Mesenchymal stem cell (in vitro differentiated cells and primary cell): ENCODE measurements around the gene VWA8.

Source experiments
- DNase-seq: peaks from one replicate; pipeline ENCODE4 v3.0.0-alpha.2; 2013
- H2AFZ ChIP-seq: one replicate; pipeline ENCODE4 v1.6.1; 2013; ENCODE audit warnings: low read depth, mild to moderate bottlenecking, control low read depth, inconsistent platforms, low read length, moderate library complexity
- H2AK5ac ChIP-seq: 2 replicates; pipeline ENCODE4 v1.6.1; 2013; ENCODE audit warnings: low read length, moderate library complexity, mild to moderate bottlenecking, inconsistent platforms; ENCODE audit not compliant: severe bottlenecking
- H2BK120ac ChIP-seq: one replicate; pipeline ENCODE4 v1.6.1; 2013; ENCODE audit warnings: low read depth, mild to moderate bottlenecking, inconsistent platforms, low read length, moderate library complexity
- H2BK12ac ChIP-seq, 2 experiments: one replicate each; pipeline ENCODE4 v1.6.1; 2013; ENCODE audit warnings: inconsistent platforms in 2 of 2, low read length in 2 of 2, mild to moderate bottlenecking in 2 of 2, moderate library complexity in 2 of 2, control low read depth in 1 of 2
- H2BK15ac ChIP-seq: one replicate; pipeline ENCODE4 v1.6.1; 2013; ENCODE audit warnings: mild to moderate bottlenecking, low read depth, inconsistent platforms; ENCODE audit not compliant: poor library complexity, severe bottlenecking
- H2BK5ac ChIP-seq: 2 replicates; pipeline ENCODE4 v1.6.1; 2013; ENCODE audit warnings: low read depth, mild to moderate bottlenecking, low read length, control low read depth, inconsistent platforms; ENCODE audit not compliant: poor library complexity, severe bottlenecking
- H3K14ac ChIP-seq, 2 experiments: one replicate each; pipeline ENCODE4 v1.6.1; 2013; ENCODE audit warnings: inconsistent platforms in 2 of 2, low read length in 2 of 2, control low read depth in 1 of 2, mild to moderate bottlenecking in 1 of 2, moderate library complexity in 1 of 2
- H3K18ac ChIP-seq, 2 experiments: one replicate each; pipeline ENCODE4 v1.6.1; 2013; ENCODE audit warnings: inconsistent platforms in 2 of 2, low read length in 2 of 2, control low read depth in 1 of 2, low read depth in 1 of 2, mild to moderate bottlenecking in 1 of 2
- H3K23ac ChIP-seq, 2 experiments: one replicate each; pipeline ENCODE4 v1.6.1; 2013; ENCODE audit warnings: inconsistent platforms in 2 of 2, low read length in 2 of 2, mild to moderate bottlenecking in 2 of 2, moderate library complexity in 2 of 2, control low read depth in 1 of 2
- H3K27ac ChIP-seq: 2 replicates; pipeline ENCODE4 v1.5.1; 2013; ENCODE audit warnings: mild to moderate bottlenecking, moderate library complexity, low read length, control low read depth, inconsistent platforms; ENCODE audit not compliant: poor library complexity, severe bottlenecking
- H3K27me3 ChIP-seq, 2 experiments: 2 replicates each; pipeline versions ENCODE4 v1.6.1 to v1.7.0; 2013; ENCODE audit warnings: low read length in 2 of 2, mild to moderate bottlenecking in 2 of 2, moderate library complexity in 2 of 2, control low read depth in 1 of 2, inconsistent platforms in 1 of 2; ENCODE audit not compliant: control insufficient read depth in 1 of 2, insufficient read depth in 1 of 2
- H3K36me3 ChIP-seq, 2 experiments: 2 replicates each; pipeline versions ENCODE4 v1.6.1 to v1.7.0; 2013; ENCODE audit warnings: low read length in 2 of 2, control low read depth in 1 of 2, inconsistent platforms in 1 of 2, low read depth in 1 of 2, mild to moderate bottlenecking in 1 of 2; ENCODE audit not compliant: insufficient read depth in 2 of 2, control insufficient read depth in 1 of 2
- H3K4ac ChIP-seq, 2 experiments: one replicate each; pipeline ENCODE4 v1.6.1; 2013; ENCODE audit warnings: inconsistent platforms in 2 of 2, low read length in 2 of 2, mild to moderate bottlenecking in 2 of 2, moderate library complexity in 2 of 2, control low read depth in 1 of 2, low read depth in 1 of 2
- H3K4me1 ChIP-seq: 2 replicates; pipeline ENCODE4 v1.6.1; 2013; ENCODE audit warnings: low read depth, low read length, control low read depth; ENCODE audit not compliant: control insufficient read depth, insufficient read depth
- H3K4me2 ChIP-seq: 2 replicates; pipeline ENCODE4 v1.6.1; 2013; ENCODE audit warnings: low read length, mild to moderate bottlenecking, inconsistent platforms; ENCODE audit not compliant: poor library complexity, severe bottlenecking
- H3K4me3 ChIP-seq, 2 experiments: 2 replicates each; pipeline versions ENCODE4 v1.5.1 to v1.7.0; 2013; ENCODE audit warnings: low read length in 2 of 2, mild to moderate bottlenecking in 2 of 2, control low read depth in 1 of 2, low read depth in 1 of 2; ENCODE audit not compliant: insufficient read depth in 1 of 2
- H3K79me1 ChIP-seq: replicated peaks from 2 replicates; pipeline ENCODE4 v1.6.1; 2013; ENCODE audit warnings: mild to moderate bottlenecking, control low read depth, low read length, inconsistent platforms; ENCODE audit not compliant: poor library complexity, severe bottlenecking
- H3K9ac ChIP-seq: 2 replicates; pipeline ENCODE4 v1.7.0; 2013; ENCODE audit warnings: mild to moderate bottlenecking, low read length, moderate library complexity
- H3K9me3 ChIP-seq: 2 replicates; pipeline ENCODE4 v1.7.0; 2013; ENCODE audit warnings: mild to moderate bottlenecking, low read length; ENCODE audit not compliant: control insufficient read depth
- H4K8ac ChIP-seq: one replicate; pipeline ENCODE4 v1.6.1; 2013; ENCODE audit warnings: inconsistent platforms, mild to moderate bottlenecking, low read length, moderate library complexity
- H4K91ac ChIP-seq: one replicate; pipeline ENCODE4 v1.6.1; 2013; ENCODE audit warnings: mild to moderate bottlenecking, low read length, inconsistent platforms
- WGBS: methylation state at CpG from one replicate; pipeline ENCODE4 v1.1.7; 2013; ENCODE audit warnings: mixed read lengths; 5-methylcytosine and 5-hydroxymethylcytosine counted together

VWA8 gene

DNA sequence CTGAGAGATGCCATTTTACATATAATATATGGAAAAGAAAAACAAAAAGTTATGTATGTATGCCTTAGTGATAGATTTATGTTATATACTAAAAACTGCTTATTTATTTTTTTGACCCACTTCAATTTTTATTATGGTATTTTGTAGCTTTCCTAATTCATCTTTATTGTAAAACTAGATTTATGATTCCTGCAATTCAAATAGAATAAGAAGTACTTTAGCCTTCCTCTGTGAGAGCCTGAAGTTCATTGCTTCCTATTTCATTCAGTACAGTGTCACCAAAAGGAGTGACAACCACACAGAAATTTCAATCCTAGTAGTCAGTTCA, 345.4 kb downstream of the VWA8 start:
- DNase-seq: no peak
- no peak overlapping the region for H2AK5ac ChIP-seq
- H4K91ac ChIP-seq: no peak overlapping the region
- H2AFZ ChIP-seq: no peak overlapping the region
- no peak overlapping the region for H3K27ac ChIP-seq
- H3K79me1 ChIP-seq: no peaks in the 10 kb centered on the region
- H2BK15ac ChIP-seq: no peak overlapping the region
- no peak overlapping the region for H3K4me3 ChIP-seq
- H3K9ac ChIP-seq: no peak overlapping the region
- H3K9me3 ChIP-seq: no peaks in the 10 kb centered on the region
- no peak overlapping the region for H3K4me2 ChIP-seq
- H2BK5ac ChIP-seq: no peak overlapping the region
- H2BK12ac ChIP-seq: no peak overlapping the region
- no peak overlapping the region for H3K14ac ChIP-seq
- no peak overlapping the region for H4K8ac ChIP-seq
- H3K4me1 ChIP-seq: peaks cover 12% of the 10 kb centered on the region
- H3K23ac ChIP-seq: no peak overlapping the region
- no peak overlapping the region for H3K4ac ChIP-seq
- no peak overlapping the region for H3K18ac ChIP-seq
- peaks cover 0 to 6% of the 10 kb centered on the region in 2 experiments for H3K36me3 ChIP-seq
- no peak overlapping the region for H2BK120ac ChIP-seq
- H3K27me3 ChIP-seq: no peaks in the 10 kb centered on the region

DNA sequence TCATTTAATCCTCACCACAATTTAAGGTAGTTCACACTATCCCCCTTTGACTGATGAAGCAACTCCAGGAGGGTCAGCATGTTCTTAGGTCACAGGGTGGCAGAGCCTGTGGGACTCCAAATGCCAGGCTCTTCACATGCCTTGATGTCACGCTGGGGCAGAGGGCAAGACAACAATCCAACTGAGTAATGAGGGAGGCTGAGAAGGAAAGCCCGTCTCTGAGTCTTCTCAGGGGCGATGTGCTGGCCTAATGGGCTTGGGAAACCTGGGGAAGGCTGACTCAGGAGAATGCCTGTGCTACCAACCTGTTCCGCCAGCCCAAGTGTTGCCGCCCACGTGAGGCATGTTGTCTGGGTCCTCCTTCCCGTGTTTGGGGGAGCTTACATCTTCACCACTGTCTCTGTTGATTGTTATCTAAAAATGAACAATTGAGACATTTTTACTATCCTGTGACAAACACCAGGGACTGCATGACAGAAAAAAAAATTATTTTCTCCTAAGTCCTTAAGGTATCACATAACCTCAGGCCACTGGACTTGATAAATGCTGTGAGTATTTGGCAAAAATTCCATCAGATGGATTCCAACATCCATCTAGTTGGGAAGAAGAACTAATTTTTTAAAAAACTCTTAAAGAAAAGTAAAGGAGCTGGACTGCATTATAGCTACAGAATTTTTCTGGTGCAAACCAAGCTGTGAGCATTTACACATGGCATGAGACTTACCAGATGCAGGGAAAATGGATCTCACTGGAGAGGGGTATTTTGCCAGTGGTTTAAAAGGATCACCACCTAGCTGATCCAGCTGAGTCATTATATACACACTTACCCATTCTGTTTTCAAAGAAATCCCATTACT, 346.0 kb downstream of the VWA8 start:
- Histone ChIP-seq H4K91ac (peak overlapping the region; percentile 82), H2BK5ac (no peak overlapping the region), H3K4me2 (no peak overlapping the region), H2BK120ac (no peak overlapping the region), H2AFZ (no peak overlapping the region), H3K4me1 (peaks cover 14% of the 10 kb centered on the region), H3K27me3 (no peaks in the 10 kb centered on the region), H2AK5ac (no peak overlapping the region), H2BK12ac (peak overlapping the region; percentile 49 to 65), H3K36me3 (peaks cover 0 to 6% of the 10 kb centered on the region in 2 experiments), H3K79me1 (no peaks in the 10 kb centered on the region), H3K18ac (peak overlapping the region in 1 of 2 experiments; percentile 7), H3K27ac (no peak overlapping the region), H3K9ac (peak overlapping the region; percentile 74), H3K4me3 (peak overlapping the region in 1 of 2 experiments; percentile 16), H3K9me3 (no peaks in the 10 kb centered on the region), H2BK15ac (no peak overlapping the region), H3K14ac (no peak overlapping the region), H3K4ac (no peak overlapping the region), H4K8ac (no peak overlapping the region), H3K23ac (no peak overlapping the region)
- WGBS: 82% methylated on average over 4 of the region's 7 CpGs
- DNase-seq: peak; percentile 61

DNA sequence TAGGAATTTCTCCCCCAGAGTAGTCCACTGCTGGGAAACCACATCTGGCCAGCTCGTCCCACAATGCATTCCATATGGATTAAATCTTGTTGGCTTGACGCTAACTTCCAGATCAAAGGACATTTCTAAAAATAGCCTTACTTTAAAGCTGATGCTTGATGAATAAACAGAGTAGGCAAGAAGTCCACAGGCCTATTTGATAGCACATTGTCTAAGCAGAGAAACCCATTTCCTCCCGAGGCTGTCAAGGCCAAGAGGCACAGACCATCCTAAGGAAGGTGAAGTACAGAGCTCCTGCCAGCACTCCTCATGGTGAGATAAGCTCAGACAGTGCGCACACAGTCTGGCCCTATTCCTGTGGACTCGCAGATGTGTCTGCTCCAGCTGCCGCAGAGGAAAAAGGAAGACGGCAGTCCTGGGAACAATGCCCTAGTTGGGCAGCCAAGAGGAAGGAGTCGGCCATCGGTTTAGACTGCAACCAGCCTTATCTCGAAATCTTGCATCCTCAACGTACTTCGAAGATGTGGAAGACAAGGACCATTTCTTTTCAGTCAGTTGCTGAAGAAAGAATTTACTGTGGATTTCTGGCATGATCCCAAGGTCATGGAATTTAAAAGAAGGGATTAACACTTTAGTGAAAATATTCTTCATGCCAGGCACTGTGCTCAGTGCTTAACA, 346.8 kb downstream of the VWA8 start:
- H4K91ac ChIP-seq: no peak overlapping the region
- H3K18ac ChIP-seq: peak overlapping the region in 1 of 2 experiments; percentile 31
- no peak overlapping the region for H3K14ac ChIP-seq
- H3K23ac ChIP-seq: no peak overlapping the region
- H4K8ac ChIP-seq: no peak overlapping the region
- no peak overlapping the region for H2BK15ac ChIP-seq
- H3K4me2 ChIP-seq: no peak overlapping the region
- H3K4ac ChIP-seq: no peak overlapping the region
- 56% methylated on average over 10 of the region's 12 CpGs for WGBS
- DNase-seq: peak; percentile 91
- H3K9me3 ChIP-seq: no peaks in the 10 kb centered on the region
- H3K4me1 ChIP-seq: peaks cover 14% of the 10 kb centered on the region
- no peak overlapping the region for H2AK5ac ChIP-seq
- no peaks in the 10 kb centered on the region for H3K79me1 ChIP-seq
- no peak overlapping the region for H2BK120ac ChIP-seq
- no peak overlapping the region for H3K4me3 ChIP-seq
- peak overlapping the region; percentile 12 to 49 for H2BK12ac ChIP-seq
- H3K9ac ChIP-seq: peak overlapping the region; percentile 74
- H3K27ac ChIP-seq: peak overlapping the region; percentile 20
- H3K36me3 ChIP-seq: peaks cover 0 to 10% of the 10 kb centered on the region in 2 experiments
- no peaks in the 10 kb centered on the region for H3K27me3 ChIP-seq
- H2BK5ac ChIP-seq: no peak overlapping the region
- no peak overlapping the region for H2AFZ ChIP-seq

DNA sequence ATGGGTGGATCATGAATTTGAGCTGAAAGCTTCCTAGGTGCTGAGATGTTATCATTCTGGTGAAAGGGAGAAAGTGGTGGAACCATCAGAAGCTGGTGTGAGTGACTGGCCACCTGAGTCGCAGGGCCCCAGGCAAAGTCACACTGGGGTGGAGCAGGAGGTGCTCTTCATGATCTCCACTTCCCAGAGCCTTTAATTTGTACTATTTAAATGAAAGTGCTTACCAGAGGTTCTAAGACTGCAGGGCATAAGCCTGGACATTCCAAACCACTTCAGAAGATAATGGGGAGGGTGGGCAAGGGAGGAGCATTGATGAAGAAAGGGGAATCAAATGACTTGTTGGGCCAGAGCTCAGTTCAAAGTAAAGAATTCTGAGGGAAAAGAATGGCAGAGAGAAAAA, 347.4 kb downstream of the VWA8 start:
- no peak overlapping the region for H3K4me3 ChIP-seq
- no peak overlapping the region for H3K4ac ChIP-seq
- H2BK5ac ChIP-seq: no peak overlapping the region
- no peak overlapping the region for H4K8ac ChIP-seq
- no peaks in the 10 kb centered on the region for H3K79me1 ChIP-seq
- peak overlapping the region; percentile 19 for H3K27ac ChIP-seq
- peak overlapping the region; percentile 74 for H3K9ac ChIP-seq
- no peaks in the 10 kb centered on the region for H3K9me3 ChIP-seq
- peaks cover 14% of the 10 kb centered on the region for H3K4me1 ChIP-seq
- H3K14ac ChIP-seq: no peak overlapping the region
- peak overlapping the region; percentile 82 for H2AK5ac ChIP-seq
- peaks cover 0 to 10% of the 10 kb centered on the region in 2 experiments for H3K36me3 ChIP-seq
- H2BK12ac ChIP-seq: peak overlapping the region; percentile 45 to 84
- no CpG with 5 or more reads among the region's 1 CpG for WGBS
- H3K27me3 ChIP-seq: no peaks in the 10 kb centered on the region
- no peak overlapping the region for H3K23ac ChIP-seq
- H2AFZ ChIP-seq: no peak overlapping the region
- no peak overlapping the region for H3K4me2 ChIP-seq
- H4K91ac ChIP-seq: peak overlapping the region; percentile 80
- DNase-seq: peak; percentile 31
- peak overlapping the region; percentile 28 to 92 for H3K18ac ChIP-seq
- no peak overlapping the region for H2BK15ac ChIP-seq
- H2BK120ac ChIP-seq: no peak overlapping the region
